ENCODE measurements around the gene CFTR. TPM values are rescaled to one million over a fixed set of nuclear protein-coding genes. Genes with fewer than 3 reads are reported as not detected.
"Not testable (repeated sequence)": the region's sequence is repeated elsewhere in the genome, so short reads cannot be mapped to it uniquely, and the experiment has no call there.

Gene CFTR
- total RNA-seq = not detected in 2 replicates

DNA sequence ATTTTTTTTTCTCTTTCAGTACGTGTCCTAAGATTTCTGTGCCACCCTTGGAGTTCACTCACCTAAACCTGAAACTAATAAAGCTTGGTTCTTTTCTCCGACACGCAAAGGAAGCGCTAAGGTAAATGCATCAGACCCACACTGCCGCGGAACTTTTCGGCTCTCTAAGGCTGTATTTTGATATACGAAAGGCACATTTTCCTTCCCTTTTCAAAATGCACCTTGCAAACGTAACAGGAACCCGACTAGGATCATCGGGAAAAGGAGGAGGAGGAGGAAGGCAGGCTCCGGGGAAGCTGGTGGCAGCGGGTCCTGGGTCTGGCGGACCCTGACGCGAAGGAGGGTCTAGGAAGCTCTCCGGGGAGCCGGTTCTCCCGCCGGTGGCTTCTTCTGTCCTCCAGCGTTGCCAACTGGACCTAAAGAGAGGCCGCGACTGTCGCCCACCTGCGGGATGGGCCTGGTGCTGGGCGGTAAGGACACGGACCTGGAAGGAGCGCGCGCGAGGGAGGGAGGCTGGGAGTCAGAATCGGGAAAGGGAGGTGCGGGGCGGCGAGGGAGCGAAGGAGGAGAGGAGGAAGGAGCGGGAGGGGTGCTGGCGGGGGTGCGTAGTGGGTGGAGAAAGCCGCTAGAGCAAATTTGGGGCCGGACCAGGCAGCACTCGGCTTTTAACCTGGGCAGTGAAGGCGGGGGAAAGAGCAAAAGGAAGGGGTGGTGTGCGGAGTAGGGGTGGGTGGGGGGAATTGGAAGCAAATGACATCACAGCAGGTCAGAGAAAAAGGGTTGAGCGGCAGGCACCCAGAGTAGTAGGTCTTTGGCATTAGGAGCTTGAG is at the start of gene CFTR:
CFTR (plus strand) TSS at position 801 of the 830 bp plus-strand sequence. CDS start 70 bp downstream, outside the sequence.
- Mint-ChIP-seq H3K4me3 (no peak within 1 kb of the TSS), H3K36me3 (ENCODE audit: low read depth) (no peaks in the 10 kb centered on the region), H3K27ac (no peak within 1 kb of the TSS), H3K4me1 (peaks cover 2% of the 10 kb centered on the region), H3K9me3 (no peaks in the 10 kb centered on the region), H3K27me3 (peaks cover 31% of the 10 kb centered on the region)
- DNase-seq = no peak
- intact Hi-C loops (cut with micrococcal nuclease) = no loop called here

DNA sequence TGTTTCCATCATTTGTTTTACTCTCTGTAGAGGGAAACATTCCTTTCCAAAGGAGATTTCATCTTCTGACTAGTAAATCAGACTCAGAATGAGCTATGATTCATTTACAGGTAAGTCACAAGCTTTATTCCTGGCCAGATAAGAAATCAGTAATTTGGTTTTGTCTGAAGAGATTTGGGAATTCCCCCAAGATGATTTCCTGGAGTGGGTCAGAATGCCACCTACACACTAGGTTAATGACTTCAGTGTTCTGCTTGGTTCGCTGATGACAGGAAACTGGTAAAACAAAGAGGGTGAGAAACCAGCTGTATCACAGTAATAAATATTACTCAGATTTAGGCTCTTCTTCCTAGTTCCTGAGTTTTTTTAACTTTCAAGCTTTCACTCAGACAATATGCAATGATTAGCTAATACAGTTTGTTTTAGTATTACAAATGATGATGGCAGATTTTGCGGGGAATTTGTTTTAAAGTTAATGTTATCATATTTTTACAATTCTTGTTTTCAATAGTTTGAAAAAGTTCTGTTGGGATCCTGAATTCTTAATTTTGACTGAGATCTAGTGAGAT is 44.3 kb upstream of the CFTR start:
- H3K9me3 Mint-ChIP-seq = peaks cover 3% of the 10 kb centered on the region
- H3K27ac Mint-ChIP-seq = no peak overlapping the region
- DNase-seq = no peak
- H3K4me3 Mint-ChIP-seq = no peak overlapping the region
- intact Hi-C loops (cut with micrococcal nuclease) = no loop called here
- peaks cover 3% of the 10 kb centered on the region for H3K27me3 Mint-ChIP-seq
- H3K36me3 Mint-ChIP-seq (ENCODE audit: low read depth) = no peaks in the 10 kb centered on the region
- peaks cover 6% of the 10 kb centered on the region for H3K4me1 Mint-ChIP-seq

DNA sequence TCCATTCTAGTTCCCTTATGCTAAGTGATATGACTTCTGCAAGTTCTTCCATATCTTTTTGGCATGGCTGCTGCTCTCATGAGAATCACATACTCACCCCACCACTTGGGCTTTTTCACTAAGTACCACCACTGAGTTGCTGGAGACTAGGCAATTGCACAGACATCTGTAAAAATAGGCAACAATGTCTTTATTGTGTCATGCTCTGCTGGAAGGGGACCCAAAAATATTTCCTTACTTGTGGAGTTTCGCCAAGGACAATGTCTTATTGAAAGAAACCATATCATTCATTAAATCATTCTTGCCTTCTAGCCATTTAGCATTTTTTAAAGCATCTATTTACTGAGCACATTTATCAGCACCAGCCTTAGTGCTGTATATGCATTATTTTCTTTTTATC is 35.2 kb upstream of the CFTR start:
- no peaks in the 10 kb centered on the region for H3K27me3 Mint-ChIP-seq
- intact Hi-C loops (cut with micrococcal nuclease) = no loop called here
- no peaks in the 10 kb centered on the region for H3K36me3 Mint-ChIP-seq (ENCODE audit: low read depth)
- no peaks in the 10 kb centered on the region for H3K9me3 Mint-ChIP-seq
- H3K27ac Mint-ChIP-seq = no peak overlapping the region
- H3K4me1 Mint-ChIP-seq = no peaks in the 10 kb centered on the region
- no peak overlapping the region for H3K4me3 Mint-ChIP-seq
- DNase-seq = no peak

DNA sequence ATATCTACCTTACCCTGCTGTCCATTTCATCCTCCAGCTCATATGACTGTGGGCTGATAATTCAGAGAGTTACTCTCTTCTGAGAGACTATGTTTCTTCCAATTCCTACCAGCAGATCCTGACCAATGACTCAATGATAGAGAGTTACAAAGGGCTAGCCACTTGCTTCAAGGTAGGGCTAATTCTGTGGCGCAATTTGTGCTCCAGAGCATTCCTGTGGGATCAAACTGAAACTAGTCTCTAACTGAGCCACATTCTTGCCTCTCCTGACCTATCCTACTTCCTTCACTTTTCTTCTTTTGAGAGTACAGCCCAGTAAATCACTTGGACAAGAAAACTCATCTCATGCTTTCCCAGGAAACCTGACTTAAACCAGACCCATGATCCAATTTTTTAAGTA is 34.6 kb upstream of the CFTR start:
- Mint-ChIP-seq H3K9me3 (no peaks in the 10 kb centered on the region), H3K4me1 (no peaks in the 10 kb centered on the region), H3K27me3 (no peaks in the 10 kb centered on the region), H3K36me3 (ENCODE audit: low read depth) (no peaks in the 10 kb centered on the region), H3K4me3 (no peak overlapping the region), H3K27ac (no peak overlapping the region)
- no peak for DNase-seq
- intact Hi-C loops (cut with micrococcal nuclease) = no loop called here

DNA sequence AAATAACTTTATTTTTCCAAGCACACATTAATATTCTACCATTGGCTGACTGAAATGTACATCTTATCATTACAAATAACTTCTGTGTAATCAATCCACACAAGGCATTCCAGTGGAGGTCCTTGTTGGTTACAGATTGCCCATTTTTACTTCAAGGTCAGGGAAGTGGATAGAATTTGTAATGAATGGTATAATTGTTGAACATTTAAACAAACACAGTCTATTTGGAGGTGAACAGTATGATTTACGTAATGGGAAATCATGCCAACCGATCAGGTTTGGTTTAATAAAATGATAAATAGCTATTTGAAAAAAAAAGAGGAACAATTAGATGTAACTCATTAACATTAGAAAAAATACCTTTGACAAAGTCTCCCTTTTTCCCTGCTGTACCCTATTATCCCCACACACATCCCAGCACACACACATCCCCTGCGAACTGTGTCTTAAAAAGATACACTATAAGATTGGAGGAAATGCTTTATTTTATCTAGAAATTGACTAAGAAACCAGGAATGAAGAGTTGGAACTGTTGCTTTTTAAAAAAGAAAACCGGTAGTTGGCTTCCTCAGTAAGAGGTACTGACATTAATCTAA is 33.5 kb upstream of the CFTR start:
- Mint-ChIP-seq H3K9me3 (peaks cover 4% of the 10 kb centered on the region), H3K27ac (no peak overlapping the region), H3K27me3 (no peaks in the 10 kb centered on the region), H3K4me3 (no peak overlapping the region), H3K4me1 (no peaks in the 10 kb centered on the region), H3K36me3 (ENCODE audit: low read depth) (no peaks in the 10 kb centered on the region)
- intact Hi-C loops (cut with micrococcal nuclease) = no loop called here
- no peak for DNase-seq

DNA sequence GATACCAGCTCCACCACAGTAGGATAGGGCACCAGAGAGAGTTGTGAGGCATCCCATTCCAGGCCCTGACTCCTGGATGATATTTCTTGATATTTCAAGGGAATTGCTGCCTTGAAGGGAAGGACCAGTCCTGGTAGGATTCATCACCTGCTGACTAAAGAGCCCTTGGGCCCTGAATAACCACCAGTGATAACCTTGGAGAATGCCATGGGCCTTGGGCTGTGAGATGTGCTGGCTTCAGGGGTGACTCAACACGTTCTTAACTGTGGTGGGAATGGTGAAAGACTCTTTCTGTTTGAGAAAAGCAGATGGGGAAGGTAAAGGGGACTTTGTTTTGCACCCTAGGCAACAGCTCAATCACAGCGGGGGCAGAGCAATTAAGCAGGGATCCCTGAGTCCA is 31.2 kb upstream of the CFTR start:
- DNase-seq = no peak
- no peak overlapping the region for H3K27ac Mint-ChIP-seq
- intact Hi-C loops (cut with micrococcal nuclease) = no loop called here
- no peaks in the 10 kb centered on the region for H3K4me1 Mint-ChIP-seq
- peaks cover 4% of the 10 kb centered on the region for H3K9me3 Mint-ChIP-seq
- no peaks in the 10 kb centered on the region for H3K36me3 Mint-ChIP-seq (ENCODE audit: low read depth)
- no peak overlapping the region for H3K4me3 Mint-ChIP-seq
- H3K27me3 Mint-ChIP-seq = no peaks in the 10 kb centered on the region

DNA sequence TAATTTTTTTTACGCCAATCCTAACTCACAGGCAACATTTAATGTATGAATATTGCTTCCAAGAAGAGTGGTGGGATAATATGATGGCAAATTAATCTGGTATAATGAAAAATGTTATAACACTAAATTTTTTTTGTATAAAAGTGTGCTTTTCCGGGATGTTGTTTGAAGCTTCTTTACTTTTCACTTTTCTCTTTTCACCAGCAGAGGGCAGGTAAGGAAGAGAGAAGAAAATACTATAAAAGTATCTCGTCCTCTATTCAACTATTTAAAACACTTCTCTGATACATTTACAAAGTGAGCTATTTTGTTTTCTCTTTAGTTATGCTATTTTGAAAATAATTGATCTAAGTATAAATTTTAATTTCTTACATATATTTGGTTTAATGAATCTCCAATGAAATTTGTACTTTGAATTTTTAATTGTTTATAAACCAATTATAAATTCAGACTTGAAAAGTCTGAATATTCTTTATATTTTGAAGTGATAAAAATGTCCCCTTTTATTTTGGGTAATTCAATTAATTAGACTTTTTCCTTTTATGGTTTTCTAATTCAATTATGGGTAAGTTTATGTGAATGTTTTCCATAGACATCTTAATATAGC is 20.7 kb upstream of the CFTR start:
- H3K4me3 Mint-ChIP-seq = no peak overlapping the region
- no peaks in the 10 kb centered on the region for H3K36me3 Mint-ChIP-seq (ENCODE audit: low read depth)
- DNase-seq = no peak
- H3K9me3 Mint-ChIP-seq = no peaks in the 10 kb centered on the region
- H3K27ac Mint-ChIP-seq = no peak overlapping the region
- no peaks in the 10 kb centered on the region for H3K27me3 Mint-ChIP-seq
- intact Hi-C loops (cut with micrococcal nuclease) = loop anchor here (1.0 kb wide), 1 partner anchor 694 kb away; no protein-coding TSS in a partner anchor
- H3K4me1 Mint-ChIP-seq = no peaks in the 10 kb centered on the region

DNA sequence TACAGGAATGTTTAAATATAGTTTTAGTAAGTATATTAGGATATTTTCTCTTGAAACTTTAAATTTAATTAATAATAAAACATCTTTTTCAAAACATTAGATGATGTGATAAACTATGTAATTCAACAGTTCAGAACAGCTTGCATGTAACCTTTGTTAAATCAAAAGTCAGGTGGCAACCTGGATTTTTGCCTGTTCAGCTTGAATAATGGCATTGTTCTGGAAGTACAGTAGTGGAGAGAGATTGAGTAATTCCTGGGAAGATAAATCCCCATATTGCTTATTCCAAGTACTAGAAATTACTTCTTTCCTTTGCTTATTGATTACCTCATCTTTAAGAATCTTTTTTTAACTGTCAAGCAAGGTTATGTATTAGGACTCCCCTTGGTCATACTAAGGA is 20.1 kb upstream of the CFTR start:
- H3K27me3 Mint-ChIP-seq = no peaks in the 10 kb centered on the region
- H3K4me1 Mint-ChIP-seq = no peaks in the 10 kb centered on the region
- intact Hi-C loops (cut with micrococcal nuclease) = loop anchor here (1.0 to 5.0 kb wide), 2 partner anchors 253 to 694 kb away; no protein-coding TSS in a partner anchor
- H3K9me3 Mint-ChIP-seq = no peaks in the 10 kb centered on the region
- H3K36me3 Mint-ChIP-seq (ENCODE audit: low read depth) = no peaks in the 10 kb centered on the region
- no peak for DNase-seq
- no peak overlapping the region for H3K4me3 Mint-ChIP-seq
- H3K27ac Mint-ChIP-seq = no peak overlapping the region

DNA sequence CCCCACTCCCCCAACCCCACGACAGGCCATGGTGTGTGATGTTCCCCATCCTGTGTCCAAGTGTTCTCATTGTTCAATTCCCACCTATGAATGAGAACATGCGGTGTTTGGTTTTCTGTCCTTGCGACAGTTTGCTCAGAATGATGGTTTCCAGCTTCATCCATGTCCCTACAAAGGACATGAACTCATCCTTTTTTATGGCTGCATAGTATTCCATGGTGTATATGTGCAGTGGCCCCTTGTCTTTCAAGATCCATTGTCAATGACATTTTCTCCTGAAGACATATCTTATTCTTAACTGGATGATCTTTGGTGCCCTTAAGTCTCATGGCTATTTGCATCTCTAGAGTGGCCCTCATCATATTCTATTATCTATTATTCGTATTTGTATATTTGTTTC is 19.0 kb upstream of the CFTR start:
- not testable (repeated sequence) for H3K9me3 Mint-ChIP-seq; H3K27ac Mint-ChIP-seq; H3K36me3 Mint-ChIP-seq (ENCODE audit: low read depth); H3K4me1 Mint-ChIP-seq; H3K27me3 Mint-ChIP-seq; DNase-seq; H3K4me3 Mint-ChIP-seq
- intact Hi-C loops (cut with micrococcal nuclease) = loop anchor here (5.0 kb wide), 1 partner anchor 251 kb away; no protein-coding TSS in a partner anchor

DNA sequence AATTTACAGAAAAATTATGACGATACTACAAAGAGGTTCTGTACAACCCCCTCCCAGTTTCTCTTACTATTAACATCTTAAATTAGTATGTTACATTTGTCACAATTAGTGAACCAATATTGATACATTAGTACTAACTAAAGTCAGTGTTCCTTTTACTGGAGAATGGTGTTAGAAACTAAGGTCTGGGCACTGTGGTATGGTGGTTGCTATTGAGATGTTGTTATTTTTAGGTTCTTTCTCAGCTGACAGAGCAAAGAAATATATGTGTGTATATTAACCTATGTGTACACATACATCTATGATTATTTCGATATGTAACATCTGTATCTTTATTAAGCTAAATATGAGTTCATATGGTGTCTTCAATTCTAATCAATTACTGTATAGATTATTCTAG is 11.7 kb upstream of the CFTR start:
- no peak for DNase-seq
- no peaks in the 10 kb centered on the region for H3K27me3 Mint-ChIP-seq
- no peak overlapping the region for H3K4me3 Mint-ChIP-seq
- no peak overlapping the region for H3K27ac Mint-ChIP-seq
- H3K4me1 Mint-ChIP-seq = no peaks in the 10 kb centered on the region
- H3K9me3 Mint-ChIP-seq = no peaks in the 10 kb centered on the region
- intact Hi-C loops (cut with micrococcal nuclease) = no loop called here
- H3K36me3 Mint-ChIP-seq (ENCODE audit: low read depth) = no peaks in the 10 kb centered on the region

DNA sequence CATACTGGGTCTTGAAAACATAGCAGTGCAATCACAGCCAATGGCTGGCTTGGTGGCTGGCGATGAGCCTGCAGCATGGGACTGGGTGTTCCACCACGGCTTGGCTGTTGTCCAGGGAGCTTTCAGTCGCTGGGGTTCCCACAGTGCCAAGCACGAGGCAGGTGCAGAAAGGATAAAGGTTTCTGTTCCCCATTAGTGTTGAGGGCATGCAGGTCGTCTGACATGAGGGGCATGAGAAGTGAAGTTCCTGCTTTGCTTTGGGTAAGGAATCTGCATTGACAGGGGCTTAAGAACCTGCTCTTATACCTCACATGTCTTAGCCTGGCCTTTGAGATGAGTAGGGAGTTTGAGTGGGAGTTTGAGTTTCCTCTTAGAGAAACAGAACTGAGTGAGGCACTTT is 9.0 kb upstream of the CFTR start:
- intact Hi-C loops (cut with micrococcal nuclease) = no loop called here
- DNase-seq = no peak
- no peaks in the 10 kb centered on the region for H3K27me3 Mint-ChIP-seq
- no peaks in the 10 kb centered on the region for H3K9me3 Mint-ChIP-seq
- no peaks in the 10 kb centered on the region for H3K36me3 Mint-ChIP-seq (ENCODE audit: low read depth)
- H3K4me1 Mint-ChIP-seq = no peaks in the 10 kb centered on the region
- H3K27ac Mint-ChIP-seq = no peak overlapping the region
- H3K4me3 Mint-ChIP-seq = no peak overlapping the region

DNA sequence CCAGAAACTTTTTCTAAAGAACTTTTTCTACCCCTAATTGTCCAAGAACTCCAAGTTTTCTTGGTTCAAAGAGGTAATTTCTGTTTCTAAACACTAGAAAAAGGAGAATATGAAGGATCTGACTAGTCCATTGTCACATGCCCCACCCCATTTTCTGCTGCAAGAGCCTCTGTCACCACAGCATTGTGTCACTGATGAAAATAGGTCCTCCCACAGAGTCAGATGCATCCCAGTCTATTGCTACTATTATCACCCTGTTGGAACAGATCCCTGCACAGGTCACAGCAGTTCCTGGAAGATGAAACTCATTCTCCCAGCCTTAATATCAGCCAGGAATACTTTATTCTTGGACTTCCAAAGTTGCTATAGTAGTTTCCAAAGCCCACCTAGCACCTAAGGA is 7.5 kb upstream of the CFTR start:
- Mint-ChIP-seq H3K36me3 (ENCODE audit: low read depth) (no peaks in the 10 kb centered on the region), H3K27ac (no peak overlapping the region), H3K9me3 (no peaks in the 10 kb centered on the region), H3K4me1 (no peaks in the 10 kb centered on the region), H3K27me3 (peaks cover 5% of the 10 kb centered on the region), H3K4me3 (no peak overlapping the region)
- DNase-seq = no peak
- intact Hi-C loops (cut with micrococcal nuclease) = no loop called here

DNA sequence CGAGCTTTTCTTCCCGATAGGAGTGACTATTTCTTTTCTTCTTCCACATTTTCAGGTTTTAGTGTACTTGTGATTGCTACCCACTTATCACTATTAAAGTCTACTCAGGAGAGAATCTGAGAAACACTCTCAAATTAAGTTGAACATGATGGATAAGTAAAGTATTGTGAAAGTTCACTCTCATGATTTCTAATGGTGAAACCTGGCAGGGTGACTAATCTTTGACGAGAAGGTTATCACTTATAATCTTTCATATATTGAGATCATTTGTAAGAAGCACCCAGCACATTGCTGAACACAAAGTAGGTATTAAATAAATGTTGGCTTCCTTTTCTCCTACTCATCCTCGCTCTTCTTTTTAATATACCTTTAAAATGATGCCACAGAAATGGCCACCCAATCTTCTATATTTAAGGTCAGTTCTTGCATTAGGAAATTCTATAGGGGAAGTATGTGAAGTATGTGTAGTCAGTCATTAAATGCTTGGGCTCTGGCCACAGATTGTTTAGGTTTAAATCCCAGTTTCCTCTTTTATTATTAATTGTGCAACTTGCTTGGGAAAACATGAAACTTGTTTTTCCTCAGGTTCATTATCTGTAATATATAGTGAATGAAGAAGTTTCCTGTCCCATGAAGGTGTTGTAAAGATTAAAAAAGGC is 3.1 kb upstream of the CFTR start:
- Mint-ChIP-seq H3K27ac (no peak overlapping the region), H3K27me3 (peaks cover 30% of the 10 kb centered on the region), H3K4me3 (no peak overlapping the region), H3K4me1 (peaks cover 2% of the 10 kb centered on the region), H3K36me3 (ENCODE audit: low read depth) (no peaks in the 10 kb centered on the region), H3K9me3 (no peaks in the 10 kb centered on the region)
- no peak for DNase-seq
- intact Hi-C loops (cut with micrococcal nuclease) = no loop called here

DNA sequence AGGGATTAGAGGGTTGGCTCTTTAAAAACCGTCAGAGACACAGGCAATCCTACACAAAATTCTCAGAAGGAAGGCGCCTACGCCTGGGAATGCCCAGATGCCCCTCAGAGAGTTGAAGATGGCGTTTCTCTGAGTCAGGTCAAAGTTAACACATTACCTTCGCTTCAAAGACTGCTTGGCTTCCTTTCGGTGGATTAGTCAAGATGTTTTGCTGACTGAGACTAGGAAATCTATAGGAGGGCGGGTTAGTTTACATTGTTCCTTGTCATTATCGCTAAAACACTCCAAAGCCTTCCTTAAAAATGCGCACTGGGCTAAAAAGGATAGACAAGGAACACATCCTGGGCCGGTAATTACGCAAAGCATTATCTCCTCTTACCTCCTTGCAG is 995 bp upstream of the CFTR start:
- Mint-ChIP-seq H3K4me1 (peaks cover 2% of the 10 kb centered on the region), H3K36me3 (ENCODE audit: low read depth) (no peaks in the 10 kb centered on the region), H3K27me3 (peaks cover 31% of the 10 kb centered on the region), H3K4me3 (no peak overlapping the region), H3K9me3 (no peaks in the 10 kb centered on the region), H3K27ac (no peak overlapping the region)
- no peak for DNase-seq
- intact Hi-C loops (cut with micrococcal nuclease) = no loop called here
